ENCODE results near the gene SLC35C1. TPM values are rescaled to one million over a fixed set of nuclear protein-coding genes. Genes with fewer than 3 reads are reported as not detected.

SLC35C1 gene
- total RNA-seq, 1 experiment from 2014 or later, result 14.0 TPM

GRCh38 chr11:45796461-45796861, 8.5 kb upstream of the SLC35C1 start:
- intact Hi-C loops (cut with micrococcal nuclease; ENCODE audit: unreplicated experiment), result no loop called here
- Mint-ChIP-seq H3K4me3 (ENCODE audit: unreplicated experiment) (no peak overlapping the region), H3K27ac (ENCODE audit: unreplicated experiment) (no peak overlapping the region), H3K36me3 (ENCODE audit: insufficient read depth, unreplicated experiment) (no peaks in the 10 kb centered on the region), H3K27me3 (ENCODE audit: insufficient read depth, unreplicated experiment) (no peaks in the 10 kb centered on the region), H3K4me1 (ENCODE audit: low read depth, unreplicated experiment) (no peaks in the 10 kb centered on the region), H3K9me3 (ENCODE audit: unreplicated experiment) (no peaks in the 10 kb centered on the region)
- TF ChIP-seq CTCF (IDR thresholded peaks at IDR 0.05; ENCODE audit: insufficient read depth in 1 of 2, low read depth in 1 of 2, low read length in 1 of 2, severe bottlenecking in 1 of 2, unreplicated experiment in 1 of 2), result no peak
- no peak for DNase-seq
- POLR2A ChIA-PET, result no interaction called here
- H3K27me3 ChIP-seq (replicated peaks; ENCODE audit: control insufficient read depth, insufficient read depth, low read length), result no peaks in the 10 kb centered on the region
- H3K9me3 ChIP-seq, result no peaks in the 10 kb centered on the region
- no TSS peak for BruUV-seq (replicated peaks)
- H3K4me3 ChIP-seq (ENCODE audit: low read depth, low read length), result no peak overlapping the region
- no peaks in the 10 kb centered on the region for H3K36me3 ChIP-seq (ENCODE audit: control insufficient read depth, insufficient read depth, low read length)
- 0 out of 2 replicates have a peak, but pooled peaks cover 4% of the 10 kb centered on the region for H3K4me1 ChIP-seq
- CTCF ChIA-PET, result no interaction called here

DNA sequence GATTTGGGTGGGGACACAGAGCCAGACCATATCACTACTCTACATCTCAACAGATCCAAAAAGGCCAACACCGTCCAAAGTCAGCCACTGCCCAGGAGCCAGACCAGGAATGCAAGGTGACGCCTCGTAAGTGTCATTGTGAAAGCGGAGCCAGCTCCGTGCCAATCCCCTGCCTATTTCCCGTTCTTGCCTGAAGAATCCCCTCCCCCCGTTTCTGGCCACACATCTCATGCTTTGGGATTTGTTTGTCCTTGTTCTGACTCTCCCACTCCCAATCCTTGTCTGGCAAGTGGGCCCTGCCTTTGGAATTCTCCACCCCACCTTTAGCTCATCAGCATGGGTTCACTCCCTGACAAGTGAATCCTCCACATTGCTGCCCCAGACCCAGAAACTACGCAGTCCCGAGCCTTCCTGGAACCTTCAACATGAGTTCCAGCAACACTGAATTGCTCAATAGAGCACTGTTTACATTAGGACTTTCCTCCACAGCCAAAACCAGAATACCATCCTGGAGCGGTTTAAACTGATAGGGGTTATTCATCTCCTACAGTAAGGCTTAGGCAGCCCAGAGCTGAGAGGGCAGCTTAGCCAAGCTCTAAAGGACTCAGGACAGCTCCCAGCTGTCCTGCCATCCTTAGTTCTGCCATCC, 6.0 kb upstream of the SLC35C1 start:
- no TSS peak for BruUV-seq (replicated peaks)
- DNase-seq, result peak in 1 of 2 experiments; percentile 30
- no peak for TF ChIP-seq CTCF (IDR thresholded peaks at IDR 0.05; ENCODE audit: insufficient read depth in 1 of 2, low read depth in 1 of 2, low read length in 1 of 2, severe bottlenecking in 1 of 2, unreplicated experiment in 1 of 2)
- Mint-ChIP-seq H3K27me3 (ENCODE audit: insufficient read depth, unreplicated experiment) (no peaks in the 10 kb centered on the region), H3K4me1 (ENCODE audit: low read depth, unreplicated experiment) (no peaks in the 10 kb centered on the region), H3K36me3 (ENCODE audit: insufficient read depth, unreplicated experiment) (no peaks in the 10 kb centered on the region), H3K9me3 (ENCODE audit: unreplicated experiment) (no peaks in the 10 kb centered on the region), H3K27ac (ENCODE audit: unreplicated experiment) (no peak overlapping the region), H3K4me3 (ENCODE audit: unreplicated experiment) (no peak overlapping the region)
- POLR2A ChIA-PET, result interaction anchor here (1.1 kb wide), 1 partner anchor 82 kb away, joined by 3 read pairs; no protein-coding TSS in a partner anchor
- Histone ChIP-seq H3K36me3 (ENCODE audit: control insufficient read depth, insufficient read depth, low read length) (no peaks in the 10 kb centered on the region), H3K4me3 (ENCODE audit: low read depth, low read length) (no peak overlapping the region), H3K9me3 (no peaks in the 10 kb centered on the region), H3K4me1 (0 out of 2 replicates have a peak, but pooled peaks cover 4% of the 10 kb centered on the region), H3K27me3 (replicated peaks; ENCODE audit: control insufficient read depth, insufficient read depth, low read length) (no peaks in the 10 kb centered on the region)
- CTCF ChIA-PET, result interaction anchor here (0.6 to 1.4 kb wide), 3 partner anchors 16 to 78 kb away, joined by 3 to 10 read pairs (median 5); no protein-coding TSS in a partner anchor
- intact Hi-C loops (cut with micrococcal nuclease; ENCODE audit: unreplicated experiment), result no loop called here

- BruUV-seq (replicated peaks), result no TSS peak
- H3K27me3 Mint-ChIP-seq (ENCODE audit: insufficient read depth, unreplicated experiment), result no peaks in the 10 kb centered on the region
- DNase-seq, result no peak
- no peaks in the 10 kb centered on the region for H3K4me1 Mint-ChIP-seq (ENCODE audit: low read depth, unreplicated experiment)
- H3K27ac Mint-ChIP-seq (ENCODE audit: unreplicated experiment), result no peak overlapping the region
- H3K36me3 ChIP-seq (ENCODE audit: control insufficient read depth, insufficient read depth, low read length), result no peaks in the 10 kb centered on the region
- H3K4me3 Mint-ChIP-seq (ENCODE audit: unreplicated experiment), result no peak overlapping the region
- H3K36me3 Mint-ChIP-seq (ENCODE audit: insufficient read depth, unreplicated experiment), result peaks cover 5% of the 10 kb centered on the region
- intact Hi-C loops (cut with micrococcal nuclease; ENCODE audit: unreplicated experiment), result no loop called here
- H3K4me1 ChIP-seq, result 0 out of 2 replicates have a peak, but pooled peaks cover 4% of the 10 kb centered on the region
- POLR2A ChIA-PET, result interaction anchor here (1.1 kb wide), 1 partner anchor 81 kb away, joined by 3 read pairs; no protein-coding TSS in a partner anchor
- CTCF ChIA-PET, result interaction anchor here (0.6 to 1.4 kb wide), 3 partner anchors 28 to 481 kb away, joined by 5 to 10 read pairs (median 8); no protein-coding TSS in a partner anchor
- no peaks in the 10 kb centered on the region for H3K9me3 ChIP-seq
- no peaks in the 10 kb centered on the region for H3K27me3 ChIP-seq (replicated peaks; ENCODE audit: control insufficient read depth, insufficient read depth, low read length)
- H3K9me3 Mint-ChIP-seq (ENCODE audit: unreplicated experiment), result no peaks in the 10 kb centered on the region
- no peak overlapping the region for H3K4me3 ChIP-seq (ENCODE audit: low read depth, low read length)
- TF ChIP-seq CTCF (IDR thresholded peaks at IDR 0.05; ENCODE audit: insufficient read depth in 1 of 2, low read depth in 1 of 2, low read length in 1 of 2, severe bottlenecking in 1 of 2, unreplicated experiment in 1 of 2), result no peak
These were observed 5.4 kb upstream of the SLC35C1 start for GRCh38 chr11:45799562-45799961.
